Activated effector memory CD4-positive, alpha-beta T cell treated with Interleukin-2 at 50 U/mL for 16 hours (primary cell): ENCODE measurements around the gene LRRC39.

Experiments
- DNase-seq: peaks from one replicate; pipeline ENCODE4 v3.0.0-alpha.2; 2020

The LRRC39 gene

GRCh38 chr1:100145116-100145515, 32.9 kb downstream of the LRRC39 start:
- no peak for DNase-seq

GRCh38 chr1:100142343-100142742, 35.7 kb downstream of the LRRC39 start:
- DNase-seq = no peak

- no peak for DNase-seq
These were observed 36.9 kb downstream of the LRRC39 start for GRCh38 chr1:100141192-100141591.

- no peak for DNase-seq
These were observed 40.5 kb downstream of the LRRC39 start for GRCh38 chr1:100137602-100138001.

GRCh38 chr1:100134872-100135271, 43.2 kb downstream of the LRRC39 start:
- no peak for DNase-seq

- peak; percentile 91 for DNase-seq
These were observed 45.2 kb downstream of the LRRC39 start, which contains the start of the genes SASS6 and TRMT13 for GRCh38 chr1:100132566-100133477. Gene SASS6 (minus strand): TSS chr1:100132930. CDS start chr1:100132814, 116 bp downstream. Gene TRMT13 (plus strand): TSS chr1:100133163. CDS start chr1:100133169, 6 bp downstream.

- no peak for DNase-seq
These were observed 46.4 kb downstream of the LRRC39 start for GRCh38 chr1:100131623-100132022.

- no peak for DNase-seq
These were observed 47.4 kb downstream of the LRRC39 start for GRCh38 chr1:100130552-100131077.

- DNase-seq = no peak
These were observed 50.8 kb downstream of the LRRC39 start for GRCh38 chr1:100127226-100127625.

- no peak for DNase-seq
These were observed 55.9 kb downstream of the LRRC39 start for GRCh38 chr1:100122177-100122576.

GRCh38 chr1:100115524-100115923, 62.5 kb downstream of the LRRC39 start:
- no peak for DNase-seq

- no peak for DNase-seq
These were observed 68.4 kb downstream of the LRRC39 start for GRCh38 chr1:100109554-100110066.

- DNase-seq = no peak
These were observed 70.4 kb downstream of the LRRC39 start for GRCh38 chr1:100107696-100108095.

- no peak for DNase-seq
These were observed 76.5 kb downstream of the LRRC39 start for GRCh38 chr1:100101564-100101963.

GRCh38 chr1:100100202-100100601, 77.9 kb downstream of the LRRC39 start:
- no peak for DNase-seq
